Germinal center (tissue), 1 donor: ENCODE data around the gene ZSCAN12.
"Not testable (repeated sequence)": the region's sequence is repeated elsewhere in the genome, so short reads cannot be mapped to it uniquely, and the experiment has no call there.

Experiments
- DNase-seq: peaks from one replicate; pipeline ENCODE4 v3.0.0; 2012; ENCODE audit warnings: mixed read lengths, low spot score

The ZSCAN12 gene

GRCh38 chr6:28399350-28400121 is at the start of gene ZSCAN12:
Gene ZSCAN12 (minus strand): TSS chr6:28399747. CDS start chr6:28398405, 1,342 bp downstream.
- peak; percentile 81 for DNase-seq

DNA sequence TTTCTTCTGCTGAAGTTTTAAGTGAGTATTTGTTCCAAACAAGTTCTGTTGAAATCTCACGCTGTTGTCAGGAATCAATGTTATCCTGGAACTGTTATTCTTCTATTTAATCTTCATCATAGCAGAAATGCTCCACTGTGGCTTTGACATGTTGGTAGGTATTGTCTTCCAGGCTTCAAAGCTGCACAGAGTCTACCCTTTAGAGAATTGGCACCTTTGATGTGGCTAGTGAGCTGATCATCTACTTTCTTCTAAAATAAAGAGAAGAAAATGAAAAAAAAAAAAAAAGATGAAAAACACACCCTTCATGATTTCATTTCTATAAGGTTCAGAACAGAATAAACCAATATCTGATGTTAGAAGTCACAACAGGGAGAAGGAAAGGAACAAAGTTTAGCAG is 49.5 kb upstream of the ZSCAN12 start:
- DNase-seq = no peak

GRCh38 chr6:28447512-28447906 is 48.0 kb upstream of the ZSCAN12 start:
- not testable (repeated sequence) for DNase-seq

DNA sequence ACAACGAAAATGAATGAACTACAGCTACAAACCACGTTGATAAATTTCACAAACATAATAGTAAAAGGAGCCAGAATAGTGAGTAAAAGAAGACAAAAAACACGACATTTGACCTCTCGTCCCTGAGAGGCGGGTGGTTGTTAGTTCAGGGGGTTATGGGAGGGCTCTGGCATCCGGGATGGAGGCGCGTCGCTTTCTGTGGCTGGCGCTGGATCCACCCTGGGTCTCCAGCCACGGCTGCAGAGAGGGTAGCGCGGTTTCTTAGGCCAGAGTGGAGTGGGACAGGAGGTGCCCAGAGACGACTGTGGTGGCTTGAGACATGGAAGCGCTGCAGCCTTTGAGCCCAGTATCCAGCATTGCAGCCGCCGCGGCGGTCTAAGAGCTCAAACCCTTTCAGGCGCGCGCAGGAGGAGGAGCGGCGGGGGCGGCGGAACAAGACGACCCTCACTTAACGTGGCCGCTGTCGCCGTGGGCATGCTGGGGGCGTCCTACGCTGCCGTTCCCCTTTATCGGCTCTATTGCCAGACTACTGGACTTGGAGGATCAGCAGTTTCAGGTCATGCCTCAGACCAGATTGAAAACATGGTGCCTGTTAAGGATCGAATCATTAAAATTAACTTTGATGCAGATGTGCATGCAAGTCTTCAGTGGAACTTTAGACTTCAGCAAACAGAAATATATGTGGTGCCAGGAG is 47.4 kb upstream of the ZSCAN12 start:
- DNase-seq = no peak

DNA sequence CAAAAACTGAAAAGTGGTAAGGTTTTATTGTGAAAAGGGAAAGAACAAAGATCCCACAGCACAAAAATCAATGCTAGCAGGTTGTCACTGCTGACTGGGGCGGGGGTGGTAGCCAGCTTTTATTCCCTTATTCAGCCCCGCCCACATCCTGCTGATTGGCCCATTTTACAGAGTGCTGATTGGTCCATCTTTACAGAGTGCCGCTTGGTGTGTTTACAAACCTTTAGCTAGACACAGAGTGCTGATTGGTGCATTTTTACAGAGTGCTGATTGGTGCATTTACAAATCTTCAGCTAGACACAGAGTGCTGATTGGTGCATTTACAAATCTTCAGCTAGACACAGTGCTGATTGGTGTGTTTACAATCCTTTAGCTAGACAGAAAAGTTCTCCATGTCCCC is 45.2 kb upstream of the ZSCAN12 start:
- DNase-seq = not testable (repeated sequence)

DNA sequence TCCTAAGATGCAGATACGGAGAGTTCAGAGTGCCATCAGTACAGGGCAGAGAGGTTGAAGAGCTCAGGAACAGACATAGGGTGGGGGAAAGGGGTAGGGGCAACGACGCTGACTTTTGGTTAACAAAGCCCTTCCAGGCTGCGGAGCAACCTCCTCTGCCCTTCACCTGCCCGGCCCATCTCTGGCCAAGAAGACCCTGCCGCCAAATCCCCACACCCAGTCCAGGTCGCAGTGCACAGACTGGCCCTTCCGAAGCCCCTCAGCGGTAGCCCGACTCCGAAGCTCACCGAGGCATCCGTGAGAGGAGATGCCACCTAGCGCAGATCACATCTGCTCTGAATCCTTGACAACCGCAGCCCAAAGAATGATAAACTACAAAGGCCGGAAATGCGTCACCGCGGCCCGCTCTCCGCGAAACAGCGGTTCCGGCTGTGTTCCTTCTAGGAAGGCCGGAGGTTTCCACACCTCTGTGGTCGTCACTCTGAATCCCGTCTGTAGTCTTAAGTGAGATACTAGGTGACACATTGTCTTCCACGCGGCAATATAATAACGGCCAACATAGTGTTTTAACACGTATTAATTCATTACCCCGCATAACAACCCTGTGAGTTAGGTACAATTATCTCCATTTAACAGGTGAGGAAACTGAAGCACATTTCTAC is 43.7 kb upstream of the ZSCAN12 start, which contains the start of gene ZSCAN23:
Gene ZSCAN23, minus strand, starts transcription at position 380 of the 662 bp plus-strand sequence. CDS start 7,225 bp downstream, outside the sequence.
- peak; percentile 39 for DNase-seq

DNA sequence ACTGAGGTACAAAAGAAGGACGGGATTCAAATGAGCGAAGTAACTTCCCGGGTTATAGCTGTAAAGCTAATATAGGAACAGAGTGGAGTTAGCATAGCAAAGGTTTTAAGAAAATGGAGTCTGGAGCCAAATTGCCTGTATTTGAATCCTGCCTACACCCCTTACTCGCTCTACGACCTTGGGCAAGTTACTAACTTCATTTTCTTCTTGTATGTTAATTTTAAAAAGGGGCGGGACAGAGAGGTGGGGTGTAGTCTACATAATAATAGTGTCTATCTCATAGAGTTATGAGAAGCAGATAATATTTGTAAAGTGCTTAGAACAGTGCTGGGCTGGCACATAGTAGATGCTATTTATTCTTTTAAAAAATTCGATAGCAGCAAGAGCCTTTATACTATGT is 43.0 kb upstream of the ZSCAN12 start:
- DNase-seq = no peak

GRCh38 chr6:28436404-28436803 is 36.9 kb upstream of the ZSCAN12 start:
- DNase-seq = no peak

GRCh38 chr6:28433119-28433518 is 33.6 kb upstream of the ZSCAN12 start:
- DNase-seq = no peak

- no peak for DNase-seq
These were observed 30.2 kb upstream of the ZSCAN12 start for GRCh38 chr6:28429781-28430180.

GRCh38 chr6:28425944-28426541 is 26.5 kb upstream of the ZSCAN12 start:
- no peak for DNase-seq

DNA sequence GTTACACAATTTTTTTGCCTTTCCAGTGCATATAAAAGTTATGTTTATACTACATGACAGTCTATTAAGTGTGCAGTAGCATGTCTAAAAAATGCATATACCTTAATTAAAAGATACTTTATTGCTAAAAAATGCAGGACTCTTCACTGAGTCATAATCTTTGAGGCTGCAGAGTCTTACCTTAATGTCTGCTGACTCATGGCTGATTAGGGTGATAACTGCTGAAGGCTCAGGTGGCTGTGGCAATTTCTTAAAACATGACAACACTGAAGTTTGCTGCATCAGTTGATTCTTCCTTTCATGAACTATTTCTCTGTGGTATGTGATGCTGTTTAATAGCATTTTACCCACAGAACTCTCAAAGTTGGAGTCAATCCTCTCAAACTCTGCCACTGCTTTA is 24.6 kb upstream of the ZSCAN12 start:
- DNase-seq = no peak

- DNase-seq = no peak
These were observed 24.0 kb upstream of the ZSCAN12 start for GRCh38 chr6:28423546-28423945.

- no peak for DNase-seq
These were observed 14.1 kb upstream of the ZSCAN12 start for GRCh38 chr6:28413681-28414080.

GRCh38 chr6:28410767-28411166 is 11.2 kb upstream of the ZSCAN12 start:
- DNase-seq = no peak

DNA sequence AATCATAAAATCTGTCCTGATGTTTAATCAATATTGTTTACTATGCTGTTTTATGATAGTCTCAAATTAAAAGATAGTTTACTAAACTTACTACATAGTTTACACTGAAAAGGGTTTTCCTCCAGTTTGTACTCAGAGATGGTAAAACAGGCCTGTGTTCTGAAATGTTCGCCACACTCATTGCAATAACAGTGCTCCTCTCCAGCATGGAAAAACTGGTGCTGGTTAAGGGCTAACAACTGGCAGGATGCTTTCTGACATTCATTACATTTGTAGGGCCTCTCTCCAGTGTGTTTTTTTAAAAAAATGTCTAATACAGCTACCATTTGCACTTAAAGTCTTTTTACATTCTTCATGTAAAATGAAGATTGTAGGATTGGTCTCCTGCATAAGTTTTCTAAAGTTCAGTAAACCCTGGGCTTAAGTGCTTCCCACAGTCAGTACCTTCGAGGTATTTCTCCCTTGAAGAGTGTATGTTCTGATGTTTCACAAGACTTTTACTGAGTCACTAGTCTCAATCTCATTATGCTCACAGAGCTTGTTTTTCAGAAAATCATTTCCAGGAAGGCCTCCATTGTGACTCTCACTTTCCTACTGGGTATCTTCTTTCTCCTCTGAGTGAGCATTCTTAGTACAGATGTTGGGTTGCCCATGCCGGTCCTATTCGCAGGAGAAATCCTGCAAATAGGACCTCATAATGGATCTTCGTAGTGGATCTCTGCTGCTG is 8.7 kb upstream of the ZSCAN12 start:
- no peak for DNase-seq

- no peak for DNase-seq
These were observed 7.9 kb upstream of the ZSCAN12 start for GRCh38 chr6:28407401-28407800.

- DNase-seq = not testable (repeated sequence)
These were observed 4.4 kb upstream of the ZSCAN12 start for GRCh38 chr6:28403923-28404322.

GRCh38 chr6:28402197-28402596 is 2.6 kb upstream of the ZSCAN12 start:
- DNase-seq = no peak

DNA sequence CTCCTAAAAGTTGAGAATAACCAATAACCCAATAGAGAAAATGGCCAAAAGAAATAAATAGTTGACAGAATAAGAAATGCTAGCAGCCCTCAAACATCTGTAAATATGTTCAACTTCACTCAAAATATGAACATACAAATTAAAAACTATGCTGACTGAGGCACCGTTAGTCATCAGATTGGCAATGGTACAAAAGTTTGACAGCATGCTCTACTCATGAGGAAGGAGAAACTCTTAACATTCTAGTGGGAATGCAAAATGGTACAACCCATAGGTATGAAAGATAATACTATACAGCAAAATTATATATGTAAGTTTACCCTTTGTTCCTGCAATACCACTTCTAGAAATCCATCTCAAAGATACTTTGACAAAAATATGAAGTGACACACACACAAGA is 1.6 kb upstream of the ZSCAN12 start:
- no peak for DNase-seq

DNA sequence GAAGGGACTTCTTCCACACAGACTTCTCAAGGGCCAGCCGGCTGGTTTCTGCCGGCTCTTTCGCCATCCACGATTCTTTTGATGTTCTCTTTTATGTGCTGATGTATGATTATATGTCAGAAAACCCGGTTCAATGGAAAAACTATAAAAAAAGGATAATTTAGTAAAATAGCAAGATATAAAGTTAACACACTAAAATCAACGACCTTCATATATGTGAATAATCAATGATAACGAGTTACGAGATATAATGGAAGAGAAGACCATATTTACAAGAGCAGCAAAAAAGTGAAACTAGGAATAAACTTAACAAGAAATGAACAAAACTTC is 540 bp upstream of the ZSCAN12 start:
- DNase-seq = no peak

DNA sequence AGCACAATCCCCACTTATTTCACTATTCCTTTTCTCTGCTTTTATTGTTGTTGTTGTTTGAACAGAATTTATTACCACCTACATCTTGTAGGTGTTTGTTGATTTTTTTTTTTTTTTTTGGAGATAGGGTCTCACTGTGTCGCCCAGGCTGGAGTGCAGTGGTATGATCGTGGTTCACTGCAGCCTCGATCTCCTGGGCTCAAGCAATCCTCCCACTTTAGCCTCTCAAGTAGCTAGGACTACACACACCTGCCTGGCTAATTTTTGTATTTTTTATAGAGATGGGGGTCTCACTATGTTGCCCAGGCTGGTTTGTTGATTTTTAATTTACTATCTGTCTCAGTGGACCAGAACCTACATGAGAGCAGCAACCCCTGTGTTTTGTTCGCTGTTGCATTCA is 3.6 kb downstream of the ZSCAN12 start:
- DNase-seq = no peak
